ENCODE data around the gene ZFP64.

ZFP64 gene

GRCh38 chr20:52160621-52161204 lies 30.9 kb downstream of the ZFP64 start:
- TF ChIP-seq CTCF (IDR thresholded peaks at IDR 0.05; ENCODE audit: insufficient read depth, low read depth, low read length, missing control alignments): no peak
- DNase-seq (ENCODE audit: low read depth): peak; percentile 59
- H3K4me3 ChIP-seq (ENCODE audit: low read length): no peak overlapping the region

GRCh38 chr20:52160049-52160570 lies 31.5 kb downstream of the ZFP64 start:
- TF ChIP-seq CTCF (IDR thresholded peaks at IDR 0.05; ENCODE audit: insufficient read depth, low read depth, low read length, missing control alignments): no peak
- DNase-seq (ENCODE audit: low read depth): no peak
- H3K4me3 ChIP-seq (ENCODE audit: low read length): no peak overlapping the region

GRCh38 chr20:52154575-52154974 lies 37.0 kb downstream of the ZFP64 start:
- TF ChIP-seq CTCF (IDR thresholded peaks at IDR 0.05; ENCODE audit: insufficient read depth, low read depth, low read length, missing control alignments): no peak
- no peak for DNase-seq (ENCODE audit: low read depth)
- H3K4me3 ChIP-seq (ENCODE audit: low read length): no peak overlapping the region

GRCh38 chr20:52153896-52154295 lies 37.7 kb downstream of the ZFP64 start:
- TF ChIP-seq CTCF (IDR thresholded peaks at IDR 0.05; ENCODE audit: insufficient read depth, low read depth, low read length, missing control alignments): no peak
- no peak overlapping the region for H3K4me3 ChIP-seq (ENCODE audit: low read length)
- DNase-seq (ENCODE audit: low read depth): no peak

DNA sequence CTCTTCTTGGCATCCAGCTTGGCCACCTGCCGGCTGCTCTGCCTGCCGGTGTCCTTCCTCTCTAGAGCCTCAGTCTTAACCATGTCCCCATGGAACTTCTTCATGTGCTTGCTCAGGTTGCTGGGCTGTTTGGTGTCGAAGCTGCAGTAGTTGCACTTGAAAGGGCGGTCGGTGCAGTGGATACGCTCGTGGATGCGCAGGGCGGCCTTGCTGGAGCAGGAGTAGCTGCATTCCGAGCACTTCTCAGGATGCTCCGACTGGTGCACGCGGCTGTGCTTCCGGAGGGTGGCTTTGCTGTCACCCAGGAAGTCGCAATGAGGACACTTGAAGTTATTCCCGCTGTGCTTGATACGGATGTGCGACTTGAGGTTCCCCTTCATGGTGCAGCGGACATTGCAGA lies 38.7 kb downstream of the ZFP64 start:
- no peak for DNase-seq (ENCODE audit: low read depth)
- H3K4me3 ChIP-seq (ENCODE audit: low read length): no peak overlapping the region
- TF ChIP-seq CTCF (IDR thresholded peaks at IDR 0.05; ENCODE audit: insufficient read depth, low read depth, low read length, missing control alignments): no peak

DNA sequence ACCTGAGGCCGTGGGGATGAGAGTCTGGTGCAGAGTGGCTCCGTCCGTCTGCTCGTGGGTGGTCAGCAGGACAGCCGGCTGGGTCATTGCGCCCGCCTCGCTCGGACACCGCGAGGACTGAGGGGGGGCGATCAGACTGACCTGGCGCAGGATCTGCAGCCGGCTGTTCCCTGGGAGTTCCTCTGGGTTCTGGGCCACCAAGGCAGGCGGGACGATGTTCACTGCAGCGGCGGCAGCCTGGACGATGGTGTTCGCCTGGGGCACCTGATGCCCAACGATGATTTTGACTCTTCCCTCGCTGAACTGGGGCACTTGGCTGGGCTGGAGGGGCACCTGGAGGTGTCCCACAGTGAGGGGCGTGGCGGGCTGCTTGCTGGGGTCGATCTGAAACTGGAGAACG lies 39.2 kb downstream of the ZFP64 start:
- no peak overlapping the region for H3K4me3 ChIP-seq (ENCODE audit: low read length)
- no peak for DNase-seq (ENCODE audit: low read depth)
- no peak for TF ChIP-seq CTCF (IDR thresholded peaks at IDR 0.05; ENCODE audit: insufficient read depth, low read depth, low read length, missing control alignments)
